Panc1 (cell line): Measurements from ENCODE around the gene BICRA. TPM values are rescaled to one million over a fixed set of nuclear protein-coding genes. Genes with fewer than 3 reads are reported as not detected.

Experiments used
- ATAC-seq: fragments of 200-7000 bp; cut with Tn5 transposase; 2 replicates; pipeline ENCODE4 v1.9.1; 2020; ENCODE audit warnings: mild to moderate bottlenecking, moderate library complexity
- BruUV-seq: library from RNA; stranded (reverse); fragments of 400-500 nt; replicated peaks from 2 replicates; lab custom pipeline; 2021; lab: Mats Ljungman, UMichigan
- CTCF ChIA-PET: fragments of 300-600 bp; sonication (Branson Sonifier 250); formaldehyde crosslinking; loops from one replicate; lab custom pipeline; 2022; ENCODE audit warnings: antibody characterized with exemption; lab: Charles Lee
- POLR2A ChIA-PET: fragments of 300-600 bp; sonication (Branson Sonifier 250); formaldehyde crosslinking; loops from one replicate; lab custom pipeline; 2022; ENCODE audit warnings: antibody characterized with exemption; lab: Charles Lee
- DNase-seq: peaks from one replicate; pipeline ENCODE4 v3.0.0-alpha.2; 2010; ENCODE audit warnings: low read depth, low spot score
- H3K27ac ChIP-seq: 2 replicates; pipeline ENCODE4 v1.5.1; 2011; ENCODE audit warnings: mild to moderate bottlenecking, low read length, inconsistent platforms
- H3K27me3 ChIP-seq: fragments of 200-500 bp; sonication (Bioruptor generic); 2 replicates; pipeline ENCODE4 v1.6.0; 2014; ENCODE audit warnings: low read length, inconsistent platforms; ENCODE audit not compliant: control insufficient read depth, insufficient read depth
- H3K36me3 ChIP-seq: fragments of 200-500 bp; sonication (Bioruptor generic); 2 replicates; pipeline ENCODE4 v1.5.1; 2014; ENCODE audit warnings: inconsistent platforms, mild to moderate bottlenecking, low read length, moderate library complexity; ENCODE audit not compliant: control insufficient read depth, insufficient read depth
- H3K4me1 ChIP-seq: 2 replicates; pipeline ENCODE4 v1.5.1; 2011; ENCODE audit warnings: inconsistent platforms, mild to moderate bottlenecking, low read length, moderate library complexity; ENCODE audit not compliant: control insufficient read depth, insufficient read depth
- H3K4me3 ChIP-seq, 2 experiments: 2 replicates each; pipeline ENCODE4 v1.5.1; 2011 to 2012; ENCODE audit warnings: low read depth in 2 of 2, low read length in 2 of 2, mild to moderate bottlenecking in 2 of 2, inconsistent platforms in 1 of 2, moderate library complexity in 1 of 2
- H3K9me3 ChIP-seq: fragments of 200-500 bp; sonication (Bioruptor generic); 2 replicates; pipeline ENCODE4 v1.5.1; 2014; ENCODE audit warnings: low read depth, mild to moderate bottlenecking, inconsistent platforms, low read length, moderate library complexity; ENCODE audit not compliant: control insufficient read depth, insufficient read depth
- CTCF ChIP-seq: fragments of 450-650 bp; IDR thresholded peaks from 2 replicates; pipeline ENCODE4 v1.5.1; 2017; ENCODE audit warnings: mild to moderate bottlenecking
- POLR2AphosphoS5 ChIP-seq: IDR thresholded peaks from 2 replicates; pipeline ENCODE4 v1.6.1; 2012; ENCODE audit warnings: mild to moderate bottlenecking, low read depth, low read length, moderate library complexity
- REST ChIP-seq, 2 experiments: IDR thresholded peaks; 2 replicates each; pipeline ENCODE4 v1.6.1; 2011 to 2012; ENCODE audit warnings: low read depth in 2 of 2, control low read depth in 1 of 2, low read length in 1 of 2, mild to moderate bottlenecking in 1 of 2, moderate library complexity in 1 of 2; ENCODE audit not compliant: insufficient read depth in 1 of 2
- SIN3A ChIP-seq: IDR thresholded peaks from 2 replicates; pipeline ENCODE4 v1.6.1; 2012; ENCODE audit warnings: low read depth, mild to moderate bottlenecking, low read length, moderate library complexity, borderline replicate concordance; ENCODE audit not compliant: insufficient read depth
- TCF7L2 ChIP-seq: IDR thresholded peaks from 2 replicates; pipeline ENCODE4 v1.6.1; 2011; ENCODE audit warnings: mild to moderate bottlenecking, low read depth, low read length, inconsistent platforms
- in situ Hi-C: cut with HindIII; loops from 2 replicates; pipeline ENCODE4 v1.10.0; 2016; ENCODE audit warnings: low sequenced_read_pairs, low pct_unique_long_range_greater_than_20kb
- intact Hi-C: fragments of 100-400 bp; cut with micrococcal nuclease; formaldehyde crosslinking; loops from one replicate; pipeline ENCODE4 v1.10.0; 2022; ENCODE audit not compliant: unreplicated experiment
- total RNA-seq: library from RNA; stranded (reverse); gene quantifications from one replicate; pipeline ENCODE4 v1.2.1, GENCODE V29; 2021; ENCODE audit not compliant: unreplicated experiment

Gene BICRA
- total RNA-seq, 1 experiment from 2014 or later = 13.7 TPM

GRCh38 chr19:47740866-47741519 is 132.1 kb downstream of the BICRA start:
- no peaks in the 10 kb centered on the region for H3K9me3 ChIP-seq
- no TSS peak for BruUV-seq
- no peak overlapping the region for H3K27ac ChIP-seq
- CTCF ChIA-PET = interaction anchor here (0.5 kb wide), 1 partner anchor 1470 kb away, joined by 3 read pairs; no protein-coding TSS in a partner anchor
- H3K36me3 ChIP-seq = peaks cover 2% of the 10 kb centered on the region; the same call in 1 of the 2 replicates
- H3K4me1 ChIP-seq = peaks cover 6% of the 10 kb centered on the region
- DNase-seq = no peak
- ATAC-seq = no peak
- POLR2A ChIA-PET = interaction anchor here (0.8 kb wide), 1 partner anchor 27 kb away, joined by 3 read pairs; no protein-coding TSS in a partner anchor
- in situ Hi-C loops = no loop called here
- H3K27me3 ChIP-seq = no peaks in the 10 kb centered on the region
- no peak overlapping the region for H3K4me3 ChIP-seq
- TF ChIP-seq SIN3A = no peak
- TF ChIP-seq CTCF = no peak
- no peak for TF ChIP-seq REST (IDR thresholded peaks at IDR 0.05; ENCODE audit: insufficient read depth in 1 of 2, low read depth in 2 of 2, low read length in 1 of 2)
- TF ChIP-seq POLR2AphosphoS5 = no peak
- no peak for TF ChIP-seq TCF7L2
- intact Hi-C loops = no loop called here

- POLR2A ChIA-PET = no interaction called here
- no peaks in the 10 kb centered on the region for H3K27me3 ChIP-seq
- no peaks in the 10 kb centered on the region for H3K9me3 ChIP-seq
- peaks cover 3% of the 10 kb centered on the region; the same call in 1 of the 2 replicates for H3K36me3 ChIP-seq
- ATAC-seq (no peak), DNase-seq (no peak)
- BruUV-seq = no TSS peak
- CTCF ChIA-PET = interaction anchor here (2.3 kb wide), 1 partner anchor 29 kb away, joined by 7 read pairs; the partner anchor contains the start of gene EHD2
- no peak overlapping the region for H3K27ac ChIP-seq
- no peak for TF ChIP-seq TCF7L2
- TF ChIP-seq POLR2AphosphoS5 = no peak
- TF ChIP-seq REST (IDR thresholded peaks at IDR 0.05; ENCODE audit: insufficient read depth in 1 of 2, low read depth in 2 of 2, low read length in 1 of 2) = no peak
- no peak for TF ChIP-seq SIN3A
- TF ChIP-seq CTCF = no peak
- peaks cover 6% of the 10 kb centered on the region for H3K4me1 ChIP-seq
- intact Hi-C loops (no loop called here), in situ Hi-C loops (no loop called here)
- no peak overlapping the region for H3K4me3 ChIP-seq
These were observed 132.7 kb downstream of the BICRA start for GRCh38 chr19:47741544-47742140.
